Mucosa of descending colon (tissue), 3 donors: ENCODE measurements around the gene CCR7. TPM values are rescaled to one million over a fixed set of nuclear protein-coding genes. Genes with fewer than 3 reads are reported as not detected.

ENCODE experiments used
- ATAC-seq: fragments of 200-7000 bp; cut with Tn5 transposase; one replicate; pipeline ENCODE4 v1.9.1; 2020; ENCODE audit warnings: mild to moderate bottlenecking, moderate library complexity
- DNase-seq, 3 donors: peaks; one replicate each; pipeline ENCODE4 v3.0.0-alpha.2; 2020
- H3K36me3 ChIP-seq: fragments of 200-600 bp; one replicate; pipeline ENCODE4 v1.8.0; 2021; ENCODE audit warnings: low read depth, mild to moderate bottlenecking
- H3K4me1 ChIP-seq: fragments of 200-600 bp; one replicate; pipeline ENCODE4 v1.8.0; 2021; ENCODE audit warnings: low read depth, mild to moderate bottlenecking
- H3K4me3 ChIP-seq: fragments of 200-600 bp; one replicate; pipeline ENCODE4 v1.8.0; 2021; ENCODE audit warnings: mild to moderate bottlenecking
- H3K9me3 ChIP-seq: fragments of 200-600 bp; one replicate; pipeline ENCODE4 v1.8.0; 2021; ENCODE audit warnings: mild to moderate bottlenecking
- intact Hi-C, 2 donors: fragments of 100-400 bp; cut with DNase I in 1 of 2; cut with micrococcal nuclease in 1 of 2; formaldehyde crosslinking; loops; one replicate each; pipeline versions ENCODE4 v1.11.0 to v1.11.1; 2022; cut with DNase I, micrococcal nuclease
- long read RNA-seq, 2 donors: library from polyadenylated mRNA; unstranded; transcript quantifications; one replicate each; pipeline ENCODE4 v2.0.0, GENCODE V29; 2019 to 2021
- total RNA-seq, 3 donors: library from RNA; stranded (reverse); fragmentation: NEBNext Ultra II Directional in 2 of 3; extraction: Animal tissue kit (Norgen Biotek cat#: 25700) in 2 of 3; gene quantifications; one replicate each; pipeline versions ENCODE4 v1.2.1 to v1.2.4, GENCODE V29; 2021 to 2023
- TF ChIP-seq, protein P1 (sequence below): fragments of 200-600 bp; IDR thresholded peaks from one replicate; pipeline ENCODE4 v1.8.0; 2022; ENCODE audit warnings: antibody characterized with exemption, mild to moderate bottlenecking
- donor health status: DM: no; HTN: no; CAD: no; lungs with moderate emphysema.
- donor health status: DM: no; HTN: no; CAD: no.
- donor health status: DM: no; HTN: yes; CAD: no.

Gene CCR7, protein sequence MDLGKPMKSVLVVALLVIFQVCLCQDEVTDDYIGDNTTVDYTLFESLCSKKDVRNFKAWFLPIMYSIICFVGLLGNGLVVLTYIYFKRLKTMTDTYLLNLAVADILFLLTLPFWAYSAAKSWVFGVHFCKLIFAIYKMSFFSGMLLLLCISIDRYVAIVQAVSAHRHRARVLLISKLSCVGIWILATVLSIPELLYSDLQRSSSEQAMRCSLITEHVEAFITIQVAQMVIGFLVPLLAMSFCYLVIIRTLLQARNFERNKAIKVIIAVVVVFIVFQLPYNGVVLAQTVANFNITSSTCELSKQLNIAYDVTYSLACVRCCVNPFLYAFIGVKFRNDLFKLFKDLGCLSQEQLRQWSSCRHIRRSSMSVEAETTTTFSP
- total RNA-seq: 1 to 10 TPM in 1 of 3 donors, under 1 TPM in 2; 0.44 to 3.2 (median 0.87) TPM
- long read RNA-seq, donor 1: 0 reads
- long read RNA-seq, donor 2, partial matches to known transcripts: 0 of 1 reads
- long read RNA-seq, donor 2, other reads (novel, unspliced or antisense): 0 of 1 reads

DNA sequence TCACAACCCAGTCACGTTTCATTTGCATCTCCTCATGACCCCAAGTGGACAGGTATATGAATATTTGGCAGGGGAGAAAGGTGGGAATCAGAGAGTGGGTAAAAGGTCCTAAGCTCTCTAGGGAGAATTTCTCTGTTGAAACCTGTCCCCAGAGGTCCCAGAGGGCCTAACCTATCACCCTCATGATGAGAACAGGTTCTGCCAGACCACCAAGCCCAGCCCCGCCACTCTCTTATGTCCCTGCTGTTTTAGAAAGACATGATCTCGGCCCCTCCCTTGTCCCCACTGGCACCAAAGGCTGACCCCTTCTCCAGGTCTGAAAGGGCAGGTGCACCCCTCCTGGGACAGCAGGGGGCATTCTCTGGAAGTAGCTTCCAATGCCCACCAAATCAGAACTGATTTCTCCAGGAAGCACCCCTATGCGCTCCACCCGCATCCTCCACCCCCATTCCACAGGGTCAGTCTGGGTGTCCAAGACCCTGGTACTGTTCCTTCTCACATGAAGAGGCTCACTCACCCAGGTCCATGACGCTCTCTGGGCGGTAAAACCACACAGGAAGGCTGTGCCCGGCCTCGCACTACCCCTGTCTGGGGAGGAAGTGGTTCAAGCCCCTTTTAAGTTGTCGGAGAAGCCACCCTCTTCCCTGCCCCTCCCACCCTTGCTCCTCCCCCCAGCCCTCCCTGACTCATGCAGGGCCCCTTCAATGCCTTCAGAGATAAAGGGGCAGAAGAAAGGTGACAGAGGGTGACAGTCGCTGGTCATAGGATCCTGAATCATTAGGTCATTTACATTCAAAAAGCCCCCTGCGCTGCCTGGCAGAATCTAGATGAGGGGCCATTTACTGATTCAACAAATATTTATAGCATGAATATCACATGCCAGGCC lies at the start of gene CCR7:
Gene CCR7 (minus strand): TSS at position 590 of the 886 bp plus-strand sequence. CDS start 63 bp downstream, at position 527.
- DNase-seq: peak in 1 of 3 donors; percentile 85
- no peak within 1 kb of the TSS for H3K4me3 ChIP-seq
- no peaks in the 10 kb centered on the region for H3K36me3 ChIP-seq
- no peaks in the 10 kb centered on the region for H3K4me1 ChIP-seq
- ATAC-seq: peak; percentile 70
- intact Hi-C loops: no loop called here
- TF ChIP-seq, protein P1, sequence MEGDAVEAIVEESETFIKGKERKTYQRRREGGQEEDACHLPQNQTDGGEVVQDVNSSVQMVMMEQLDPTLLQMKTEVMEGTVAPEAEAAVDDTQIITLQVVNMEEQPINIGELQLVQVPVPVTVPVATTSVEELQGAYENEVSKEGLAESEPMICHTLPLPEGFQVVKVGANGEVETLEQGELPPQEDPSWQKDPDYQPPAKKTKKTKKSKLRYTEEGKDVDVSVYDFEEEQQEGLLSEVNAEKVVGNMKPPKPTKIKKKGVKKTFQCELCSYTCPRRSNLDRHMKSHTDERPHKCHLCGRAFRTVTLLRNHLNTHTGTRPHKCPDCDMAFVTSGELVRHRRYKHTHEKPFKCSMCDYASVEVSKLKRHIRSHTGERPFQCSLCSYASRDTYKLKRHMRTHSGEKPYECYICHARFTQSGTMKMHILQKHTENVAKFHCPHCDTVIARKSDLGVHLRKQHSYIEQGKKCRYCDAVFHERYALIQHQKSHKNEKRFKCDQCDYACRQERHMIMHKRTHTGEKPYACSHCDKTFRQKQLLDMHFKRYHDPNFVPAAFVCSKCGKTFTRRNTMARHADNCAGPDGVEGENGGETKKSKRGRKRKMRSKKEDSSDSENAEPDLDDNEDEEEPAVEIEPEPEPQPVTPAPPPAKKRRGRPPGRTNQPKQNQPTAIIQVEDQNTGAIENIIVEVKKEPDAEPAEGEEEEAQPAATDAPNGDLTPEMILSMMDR: no peak
- H3K9me3 ChIP-seq: no peaks in the 10 kb centered on the region

DNA sequence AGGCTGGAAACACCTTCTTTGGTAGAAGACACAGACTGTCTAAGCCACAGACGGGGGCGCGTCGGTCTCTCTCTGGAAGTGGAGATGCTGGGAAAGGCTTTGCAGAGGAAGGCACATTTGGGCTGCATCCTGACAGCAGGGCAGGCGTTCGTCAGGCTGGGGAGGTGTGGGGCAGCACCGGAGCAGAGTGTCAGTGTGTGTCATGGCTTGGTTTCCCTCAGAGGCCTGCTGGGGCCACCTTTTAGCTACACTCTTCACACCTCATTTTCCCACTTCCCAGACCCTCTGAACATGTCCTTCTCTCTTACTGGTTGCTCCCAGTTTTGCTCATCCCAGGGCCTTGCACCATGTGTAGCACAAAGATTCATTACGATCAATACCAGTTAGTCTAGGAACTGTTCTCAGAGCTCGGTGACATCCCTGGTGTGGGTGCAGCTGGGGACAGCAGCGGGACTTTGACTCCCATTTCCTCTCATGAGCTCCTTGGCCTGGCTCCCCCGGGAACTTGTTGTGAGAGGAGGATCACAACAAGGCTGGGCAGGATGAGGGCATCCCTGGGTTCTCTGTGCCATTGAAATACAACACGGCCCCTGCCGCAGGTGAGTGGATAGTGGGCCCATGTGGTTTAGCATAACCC lies 49.3 kb upstream of the CCR7 start:
- DNase-seq (no peak), ATAC-seq (no peak)
- Histone ChIP-seq H3K9me3 (no peaks in the 10 kb centered on the region), H3K4me1 (peaks cover 20% of the 10 kb centered on the region), H3K36me3 (no peaks in the 10 kb centered on the region), H3K4me3 (no peak overlapping the region)
- TF ChIP-seq, protein P1: no peak
- intact Hi-C loops: loop anchor here in 1 of 2 donors (5.0 kb wide), 1 partner anchor 178 kb away; no protein-coding TSS in a partner anchor

DNA sequence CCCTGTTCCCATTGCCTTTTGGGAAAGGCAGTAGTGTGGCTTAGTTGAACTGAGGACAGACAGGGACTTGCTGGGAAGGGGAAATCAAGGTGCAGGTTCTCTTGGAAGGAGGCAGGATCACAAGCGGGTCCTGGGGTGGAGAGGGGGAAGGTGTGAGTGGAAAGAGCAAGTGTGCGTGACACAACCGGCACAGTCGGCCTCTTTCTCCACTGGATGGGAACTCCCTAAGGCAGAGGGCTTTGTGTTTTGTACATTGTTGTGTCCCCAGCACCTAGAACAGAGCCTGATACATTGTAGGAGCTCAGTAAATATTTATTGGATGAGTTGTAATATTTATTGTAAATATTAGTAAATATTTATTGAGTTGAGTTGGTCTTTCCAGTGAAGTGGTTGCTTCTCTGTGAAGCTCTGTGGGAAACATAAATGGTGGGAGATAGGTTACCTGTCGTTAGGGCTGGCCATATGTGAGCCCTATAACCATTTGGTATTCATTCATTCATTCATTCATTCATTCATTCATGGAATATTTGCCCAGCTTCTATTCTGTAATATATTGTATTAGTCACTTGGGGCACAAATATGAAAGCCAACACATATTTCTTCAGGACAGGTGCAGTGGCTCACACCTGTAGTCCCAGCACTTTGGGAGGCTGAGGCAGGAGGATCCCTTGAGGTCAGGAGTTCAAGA lies 48.3 kb upstream of the CCR7 start:
- intact Hi-C loops: no loop called here
- Histone ChIP-seq H3K9me3 (no peaks in the 10 kb centered on the region), H3K4me1 (peaks cover 11% of the 10 kb centered on the region), H3K36me3 (no peaks in the 10 kb centered on the region), H3K4me3 (no peak overlapping the region)
- TF ChIP-seq, protein P1: no peak
- ATAC-seq (no peak), DNase-seq (no peak)

DNA sequence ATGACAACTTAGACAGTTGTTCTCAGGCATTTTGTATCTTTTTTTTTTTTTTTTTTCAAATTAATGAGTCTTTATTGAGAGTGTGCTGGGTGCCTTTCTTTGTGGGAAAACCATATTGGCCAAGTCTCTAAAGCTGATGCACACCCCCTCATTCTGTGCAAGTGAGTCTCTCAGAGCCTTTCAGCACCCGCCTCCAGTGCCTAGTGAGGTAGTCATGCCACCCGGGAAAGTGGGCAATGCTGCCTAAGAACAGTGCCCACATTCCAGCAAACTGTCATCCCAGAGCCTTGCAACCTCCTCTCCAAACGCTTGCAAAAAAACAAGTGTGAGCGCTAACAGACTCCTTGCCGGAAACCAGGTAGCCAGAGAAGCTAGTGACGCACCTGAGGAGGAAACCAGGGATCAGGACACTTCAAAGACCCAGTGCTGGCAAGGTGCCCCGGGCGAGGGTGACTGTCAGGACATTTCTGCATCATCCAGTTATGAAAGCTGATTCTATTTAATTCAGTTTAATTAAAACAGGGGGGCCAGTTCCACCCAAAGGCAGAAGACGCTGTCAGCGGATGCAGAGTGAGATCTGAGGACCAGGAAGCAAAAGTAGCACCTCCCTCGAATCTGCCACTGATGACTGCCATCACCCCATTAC lies 47.5 kb upstream of the CCR7 start:
- Histone ChIP-seq H3K36me3 (no peaks in the 10 kb centered on the region), H3K9me3 (no peaks in the 10 kb centered on the region), H3K4me1 (peaks cover 6% of the 10 kb centered on the region), H3K4me3 (no peak overlapping the region)
- ATAC-seq (peak; percentile 21), DNase-seq (no peak)
- intact Hi-C loops: no loop called here
- TF ChIP-seq, protein P1: no peak
